IPS-NIHi11 (cell line): ENCODE results near the gene UNC80.

Source experiments
- DNase-seq: peaks from one replicate; pipeline ENCODE4 v3.0.0; 2012; ENCODE audit warnings: mixed read lengths, low spot score

UNC80 gene

GRCh38 chr2:210020138-210020537 is 248.5 kb downstream of the UNC80 start:
- no peak for DNase-seq

- no peak for DNase-seq
Measured at GRCh38 chr2:210022824-210023223, 251.2 kb downstream of the UNC80 start.

GRCh38 chr2:210027608-210028007 is 256.0 kb downstream of the UNC80 start:
- no peak for DNase-seq

GRCh38 chr2:210028178-210028577 is 256.5 kb downstream of the UNC80 start:
- no peak for DNase-seq

GRCh38 chr2:210034087-210034683 is 262.6 kb downstream of the UNC80 start:
- no peak for DNase-seq

- DNase-seq: no peak
Measured at GRCh38 chr2:210035679-210036078, 264.0 kb downstream of the UNC80 start.

- no peak for DNase-seq
Measured at GRCh38 chr2:210038078-210038477, 266.4 kb downstream of the UNC80 start.

- no peak for DNase-seq
Measured at GRCh38 chr2:210046851-210047500, 275.3 kb downstream of the UNC80 start.
